NB4 (cell line): Measurements from ENCODE around the gene CTBP2.

Source experiments
- MYC ChIP-seq: IDR thresholded peaks from 2 replicates; pipeline ENCODE4 v1.6.1; 2011; ENCODE audit warnings: low read depth, low read length
- POLR2A ChIP-seq: IDR thresholded peaks from 2 replicates; pipeline ENCODE4 v1.6.1; 2011; ENCODE audit warnings: mild to moderate bottlenecking; ENCODE audit not compliant: insufficient read length; ENCODE audit errors: extremely low read depth
- TF ChIP-seq, protein P1 (sequence below): IDR thresholded peaks from one replicate; pipeline ENCODE4 v1.5.1; 2012; ENCODE audit warnings: low read depth, low read length
- TF ChIP-seq, protein P2 (sequence below): IDR thresholded peaks from 2 replicates; pipeline ENCODE4 v1.6.1; 2011; ENCODE audit warnings: low read depth, low read length

DNA sequence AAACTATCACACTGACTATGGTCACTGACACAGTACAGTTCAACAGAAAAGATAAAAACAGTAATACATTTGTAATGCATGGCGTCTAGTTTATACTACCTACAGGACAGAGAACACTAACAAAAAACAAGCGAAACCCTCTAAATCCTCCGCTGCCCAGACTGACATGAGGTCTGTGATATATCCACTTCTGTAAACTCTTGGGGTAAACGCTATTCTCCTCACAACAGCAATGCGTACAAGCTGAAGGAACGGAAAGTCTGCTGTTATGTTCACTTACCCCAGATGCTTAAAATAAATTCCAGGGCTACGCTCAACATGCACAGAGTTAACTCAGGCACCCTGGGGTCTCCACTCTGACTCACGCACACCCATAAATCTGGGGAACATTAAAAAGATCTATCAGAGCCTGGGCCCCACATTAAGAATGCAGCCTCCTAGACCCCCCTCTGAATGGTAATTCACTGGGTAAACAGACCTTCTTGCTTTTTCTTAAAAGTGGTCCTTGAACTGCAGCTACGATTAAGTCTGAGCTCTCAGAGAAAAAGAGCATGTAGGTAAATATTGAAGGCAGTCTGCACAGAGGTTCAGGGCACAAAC lies 105.6 kb downstream of the CTBP2 start:
- TF ChIP-seq, protein P1, sequence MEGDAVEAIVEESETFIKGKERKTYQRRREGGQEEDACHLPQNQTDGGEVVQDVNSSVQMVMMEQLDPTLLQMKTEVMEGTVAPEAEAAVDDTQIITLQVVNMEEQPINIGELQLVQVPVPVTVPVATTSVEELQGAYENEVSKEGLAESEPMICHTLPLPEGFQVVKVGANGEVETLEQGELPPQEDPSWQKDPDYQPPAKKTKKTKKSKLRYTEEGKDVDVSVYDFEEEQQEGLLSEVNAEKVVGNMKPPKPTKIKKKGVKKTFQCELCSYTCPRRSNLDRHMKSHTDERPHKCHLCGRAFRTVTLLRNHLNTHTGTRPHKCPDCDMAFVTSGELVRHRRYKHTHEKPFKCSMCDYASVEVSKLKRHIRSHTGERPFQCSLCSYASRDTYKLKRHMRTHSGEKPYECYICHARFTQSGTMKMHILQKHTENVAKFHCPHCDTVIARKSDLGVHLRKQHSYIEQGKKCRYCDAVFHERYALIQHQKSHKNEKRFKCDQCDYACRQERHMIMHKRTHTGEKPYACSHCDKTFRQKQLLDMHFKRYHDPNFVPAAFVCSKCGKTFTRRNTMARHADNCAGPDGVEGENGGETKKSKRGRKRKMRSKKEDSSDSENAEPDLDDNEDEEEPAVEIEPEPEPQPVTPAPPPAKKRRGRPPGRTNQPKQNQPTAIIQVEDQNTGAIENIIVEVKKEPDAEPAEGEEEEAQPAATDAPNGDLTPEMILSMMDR = no peak
- TF ChIP-seq, protein P2, sequence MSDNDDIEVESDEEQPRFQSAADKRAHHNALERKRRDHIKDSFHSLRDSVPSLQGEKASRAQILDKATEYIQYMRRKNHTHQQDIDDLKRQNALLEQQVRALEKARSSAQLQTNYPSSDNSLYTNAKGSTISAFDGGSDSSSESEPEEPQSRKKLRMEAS = no peak
- no peak for TF ChIP-seq POLR2A
- TF ChIP-seq MYC = no peak
